GM19452 (cell line): ENCODE data around the gene TNF.

Experiments
- ATAC-seq: cut with Tn5 transposase; IDR thresholded peaks from one replicate; pipeline ENCODE4 v1.9.1; 2021; ENCODE audit not compliant: unreplicated experiment

TNF gene

DNA sequence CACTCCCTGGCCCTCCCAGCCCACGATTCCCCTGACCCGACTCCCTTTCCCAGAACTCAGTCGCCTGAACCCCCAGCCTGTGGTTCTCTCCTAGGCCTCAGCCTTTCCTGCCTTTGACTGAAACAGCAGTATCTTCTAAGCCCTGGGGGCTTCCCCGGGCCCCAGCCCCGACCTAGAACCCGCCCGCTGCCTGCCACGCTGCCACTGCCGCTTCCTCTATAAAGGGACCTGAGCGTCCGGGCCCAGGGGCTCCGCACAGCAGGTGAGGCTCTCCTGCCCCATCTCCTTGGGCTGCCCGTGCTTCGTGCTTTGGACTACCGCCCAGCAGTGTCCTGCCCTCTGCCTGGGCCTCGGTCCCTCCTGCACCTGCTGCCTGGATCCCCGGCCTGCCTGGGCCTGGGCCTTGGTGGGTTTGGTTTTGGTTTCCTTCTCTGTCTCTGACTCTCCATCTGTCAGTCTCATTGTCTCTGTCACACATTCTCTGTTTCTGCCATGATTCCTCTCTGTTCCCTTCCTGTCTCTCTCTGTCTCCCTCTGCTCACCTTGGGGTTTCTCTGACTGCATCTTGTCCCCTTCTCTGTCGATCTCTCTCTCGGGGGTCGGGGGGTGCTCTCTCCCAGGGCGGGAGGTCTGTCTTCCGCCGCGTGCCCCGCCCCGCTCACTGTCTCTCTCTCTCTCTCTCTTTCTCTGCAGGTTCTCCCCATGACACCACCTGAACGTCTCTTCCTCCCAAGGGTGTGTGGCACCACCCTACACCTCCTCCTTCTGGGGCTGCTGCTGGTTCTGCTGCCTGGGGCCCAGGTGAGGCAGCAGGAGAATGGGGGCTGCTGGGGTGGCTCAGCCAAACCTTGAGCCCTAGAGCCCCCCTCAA is 3.1 kb upstream of the TNF start, which contains the start of gene LTA:
Gene LTA, plus strand, starts transcription at position 249 of the 871 bp plus-strand sequence. Its CDS starts 454 bp downstream, at position 703.
- peak; percentile 49 for ATAC-seq

DNA sequence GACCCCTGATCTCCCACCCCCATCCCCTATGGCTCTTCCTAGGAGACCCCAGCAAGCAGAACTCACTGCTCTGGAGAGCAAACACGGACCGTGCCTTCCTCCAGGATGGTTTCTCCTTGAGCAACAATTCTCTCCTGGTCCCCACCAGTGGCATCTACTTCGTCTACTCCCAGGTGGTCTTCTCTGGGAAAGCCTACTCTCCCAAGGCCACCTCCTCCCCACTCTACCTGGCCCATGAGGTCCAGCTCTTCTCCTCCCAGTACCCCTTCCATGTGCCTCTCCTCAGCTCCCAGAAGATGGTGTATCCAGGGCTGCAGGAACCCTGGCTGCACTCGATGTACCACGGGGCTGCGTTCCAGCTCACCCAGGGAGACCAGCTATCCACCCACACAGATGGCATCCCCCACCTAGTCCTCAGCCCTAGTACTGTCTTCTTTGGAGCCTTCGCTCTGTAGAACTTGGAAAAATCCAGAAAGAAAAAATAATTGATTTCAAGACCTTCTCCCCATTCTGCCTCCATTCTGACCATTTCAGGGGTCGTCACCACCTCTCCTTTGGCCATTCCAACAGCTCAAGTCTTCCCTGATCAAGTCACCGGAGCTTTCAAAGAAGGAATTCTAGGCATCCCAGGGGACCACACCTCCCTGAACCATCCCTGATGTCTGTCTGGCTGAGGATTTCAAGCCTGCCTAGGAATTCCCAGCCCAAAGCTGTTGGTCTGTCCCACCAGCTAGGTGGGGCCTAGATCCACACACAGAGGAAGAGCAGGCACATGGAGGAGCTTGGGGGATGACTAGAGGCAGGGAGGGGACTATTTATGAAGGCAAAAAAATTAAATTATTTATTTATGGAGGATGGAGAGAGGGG is 1.9 kb upstream of the TNF start:
- no peak for ATAC-seq

DNA sequence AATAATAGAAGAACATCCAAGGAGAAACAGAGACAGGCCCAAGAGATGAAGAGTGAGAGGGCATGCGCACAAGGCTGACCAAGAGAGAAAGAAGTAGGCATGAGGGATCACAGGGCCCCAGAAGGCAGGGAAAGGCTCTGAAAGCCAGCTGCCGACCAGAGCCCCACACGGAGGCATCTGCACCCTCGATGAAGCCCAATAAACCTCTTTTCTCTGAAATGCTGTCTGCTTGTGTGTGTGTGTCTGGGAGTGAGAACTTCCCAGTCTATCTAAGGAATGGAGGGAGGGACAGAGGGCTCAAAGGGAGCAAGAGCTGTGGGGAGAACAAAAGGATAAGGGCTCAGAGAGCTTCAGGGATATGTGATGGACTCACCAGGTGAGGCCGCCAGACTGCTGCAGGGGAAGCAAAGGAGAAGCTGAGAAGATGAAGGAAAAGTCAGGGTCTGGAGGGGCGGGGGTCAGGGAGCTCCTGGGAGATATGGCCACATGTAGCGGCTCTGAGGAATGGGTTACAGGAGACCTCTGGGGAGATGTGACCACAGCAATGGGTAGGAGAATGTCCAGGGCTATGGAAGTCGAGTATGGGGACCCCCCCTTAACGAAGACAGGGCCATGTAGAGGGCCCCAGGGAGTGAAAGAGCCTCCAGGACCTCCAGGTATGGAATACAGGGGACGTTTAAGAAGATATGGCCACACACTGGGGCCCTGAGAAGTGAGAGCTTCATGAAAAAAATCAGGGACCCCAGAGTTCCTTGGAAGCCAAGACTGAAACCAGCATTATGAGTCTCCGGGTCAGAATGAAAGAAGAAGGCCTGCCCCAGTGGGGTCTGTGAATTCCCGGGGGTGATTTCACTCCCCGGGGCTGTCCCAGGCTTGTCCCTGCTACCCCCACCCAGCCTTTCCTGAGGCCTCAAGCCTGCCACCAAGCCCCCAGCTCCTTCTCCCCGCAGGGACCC is 981 bp upstream of the TNF start:
- ATAC-seq, result no peak

DNA sequence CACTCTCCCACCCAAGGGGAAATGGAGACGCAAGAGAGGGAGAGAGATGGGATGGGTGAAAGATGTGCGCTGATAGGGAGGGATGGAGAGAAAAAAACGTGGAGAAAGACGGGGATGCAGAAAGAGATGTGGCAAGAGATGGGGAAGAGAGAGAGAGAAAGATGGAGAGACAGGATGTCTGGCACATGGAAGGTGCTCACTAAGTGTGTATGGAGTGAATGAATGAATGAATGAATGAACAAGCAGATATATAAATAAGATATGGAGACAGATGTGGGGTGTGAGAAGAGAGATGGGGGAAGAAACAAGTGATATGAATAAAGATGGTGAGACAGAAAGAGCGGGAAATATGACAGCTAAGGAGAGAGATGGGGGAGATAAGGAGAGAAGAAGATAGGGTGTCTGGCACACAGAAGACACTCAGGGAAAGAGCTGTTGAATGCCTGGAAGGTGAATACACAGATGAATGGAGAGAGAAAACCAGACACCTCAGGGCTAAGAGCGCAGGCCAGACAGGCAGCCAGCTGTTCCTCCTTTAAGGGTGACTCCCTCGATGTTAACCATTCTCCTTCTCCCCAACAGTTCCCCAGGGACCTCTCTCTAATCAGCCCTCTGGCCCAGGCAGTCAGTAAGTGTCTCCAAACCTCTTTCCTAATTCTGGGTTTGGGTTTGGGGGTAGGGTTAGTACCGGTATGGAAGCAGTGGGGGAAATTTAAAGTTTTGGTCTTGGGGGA is 754 bp downstream of the TNF start:
- no peak for ATAC-seq

DNA sequence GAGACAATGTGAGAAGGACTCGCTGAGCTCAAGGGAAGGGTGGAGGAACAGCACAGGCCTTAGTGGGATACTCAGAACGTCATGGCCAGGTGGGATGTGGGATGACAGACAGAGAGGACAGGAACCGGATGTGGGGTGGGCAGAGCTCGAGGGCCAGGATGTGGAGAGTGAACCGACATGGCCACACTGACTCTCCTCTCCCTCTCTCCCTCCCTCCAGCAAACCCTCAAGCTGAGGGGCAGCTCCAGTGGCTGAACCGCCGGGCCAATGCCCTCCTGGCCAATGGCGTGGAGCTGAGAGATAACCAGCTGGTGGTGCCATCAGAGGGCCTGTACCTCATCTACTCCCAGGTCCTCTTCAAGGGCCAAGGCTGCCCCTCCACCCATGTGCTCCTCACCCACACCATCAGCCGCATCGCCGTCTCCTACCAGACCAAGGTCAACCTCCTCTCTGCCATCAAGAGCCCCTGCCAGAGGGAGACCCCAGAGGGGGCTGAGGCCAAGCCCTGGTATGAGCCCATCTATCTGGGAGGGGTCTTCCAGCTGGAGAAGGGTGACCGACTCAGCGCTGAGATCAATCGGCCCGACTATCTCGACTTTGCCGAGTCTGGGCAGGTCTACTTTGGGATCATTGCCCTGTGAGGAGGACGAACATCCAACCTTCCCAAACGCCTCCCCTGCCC is 1.7 kb downstream of the TNF start:
- ATAC-seq, result no peak

DNA sequence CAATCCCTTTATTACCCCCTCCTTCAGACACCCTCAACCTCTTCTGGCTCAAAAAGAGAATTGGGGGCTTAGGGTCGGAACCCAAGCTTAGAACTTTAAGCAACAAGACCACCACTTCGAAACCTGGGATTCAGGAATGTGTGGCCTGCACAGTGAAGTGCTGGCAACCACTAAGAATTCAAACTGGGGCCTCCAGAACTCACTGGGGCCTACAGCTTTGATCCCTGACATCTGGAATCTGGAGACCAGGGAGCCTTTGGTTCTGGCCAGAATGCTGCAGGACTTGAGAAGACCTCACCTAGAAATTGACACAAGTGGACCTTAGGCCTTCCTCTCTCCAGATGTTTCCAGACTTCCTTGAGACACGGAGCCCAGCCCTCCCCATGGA is 2.2 kb downstream of the TNF start:
- ATAC-seq, result no peak

DNA sequence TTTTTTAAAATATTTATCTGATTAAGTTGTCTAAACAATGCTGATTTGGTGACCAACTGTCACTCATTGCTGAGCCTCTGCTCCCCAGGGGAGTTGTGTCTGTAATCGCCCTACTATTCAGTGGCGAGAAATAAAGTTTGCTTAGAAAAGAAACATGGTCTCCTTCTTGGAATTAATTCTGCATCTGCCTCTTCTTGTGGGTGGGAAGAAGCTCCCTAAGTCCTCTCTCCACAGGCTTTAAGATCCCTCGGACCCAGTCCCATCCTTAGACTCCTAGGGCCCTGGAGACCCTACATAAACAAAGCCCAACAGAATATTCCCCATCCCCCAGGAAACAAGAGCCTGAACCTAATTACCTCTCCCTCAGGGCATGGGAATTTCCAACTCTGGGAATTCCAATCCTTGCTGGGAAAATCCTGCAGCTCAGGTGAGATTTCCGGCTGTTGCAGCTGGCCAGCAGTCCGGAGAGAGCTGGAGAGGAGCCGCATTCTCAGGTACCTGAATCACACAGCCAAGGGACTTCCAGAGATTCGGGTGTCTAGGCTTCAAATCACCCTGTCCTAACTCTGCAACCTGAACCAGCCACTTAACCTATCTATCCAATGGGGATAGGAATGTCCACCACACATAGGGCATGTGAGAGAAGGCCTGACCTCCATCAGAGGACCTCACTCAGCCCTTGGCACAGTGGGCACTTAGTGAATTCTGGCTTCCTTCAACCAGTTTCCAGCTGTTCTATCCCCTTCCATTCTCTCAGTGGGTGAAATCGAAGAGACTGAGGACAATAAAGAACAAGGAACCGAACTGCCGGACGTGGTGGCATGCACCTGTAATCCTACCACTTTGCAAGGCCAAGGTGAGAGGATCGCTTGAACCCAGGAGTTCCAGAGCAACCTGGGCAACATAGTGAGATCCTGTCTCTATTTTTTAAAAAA is 3.1 kb downstream of the TNF start:
- no peak for ATAC-seq

DNA sequence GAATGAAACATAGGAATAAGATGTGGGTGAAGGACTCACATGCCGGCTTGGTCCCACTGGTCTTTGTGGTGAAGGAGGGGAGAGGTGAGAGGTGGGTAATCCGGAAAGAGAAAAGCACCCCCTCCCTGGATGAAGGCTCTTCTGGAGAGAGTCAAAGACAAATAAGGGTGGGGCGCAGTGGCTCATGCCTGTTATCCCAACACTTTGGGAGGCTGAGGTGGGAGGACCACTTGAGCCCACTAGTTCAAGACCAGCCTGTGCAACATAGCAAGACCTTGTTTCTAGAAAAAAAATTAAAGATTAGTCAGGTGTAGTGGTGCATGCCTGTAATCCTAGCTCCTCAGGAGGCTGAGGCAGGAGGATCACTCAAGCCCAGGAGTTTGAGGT is 3.7 kb downstream of the TNF start:
- ATAC-seq, result no peak

DNA sequence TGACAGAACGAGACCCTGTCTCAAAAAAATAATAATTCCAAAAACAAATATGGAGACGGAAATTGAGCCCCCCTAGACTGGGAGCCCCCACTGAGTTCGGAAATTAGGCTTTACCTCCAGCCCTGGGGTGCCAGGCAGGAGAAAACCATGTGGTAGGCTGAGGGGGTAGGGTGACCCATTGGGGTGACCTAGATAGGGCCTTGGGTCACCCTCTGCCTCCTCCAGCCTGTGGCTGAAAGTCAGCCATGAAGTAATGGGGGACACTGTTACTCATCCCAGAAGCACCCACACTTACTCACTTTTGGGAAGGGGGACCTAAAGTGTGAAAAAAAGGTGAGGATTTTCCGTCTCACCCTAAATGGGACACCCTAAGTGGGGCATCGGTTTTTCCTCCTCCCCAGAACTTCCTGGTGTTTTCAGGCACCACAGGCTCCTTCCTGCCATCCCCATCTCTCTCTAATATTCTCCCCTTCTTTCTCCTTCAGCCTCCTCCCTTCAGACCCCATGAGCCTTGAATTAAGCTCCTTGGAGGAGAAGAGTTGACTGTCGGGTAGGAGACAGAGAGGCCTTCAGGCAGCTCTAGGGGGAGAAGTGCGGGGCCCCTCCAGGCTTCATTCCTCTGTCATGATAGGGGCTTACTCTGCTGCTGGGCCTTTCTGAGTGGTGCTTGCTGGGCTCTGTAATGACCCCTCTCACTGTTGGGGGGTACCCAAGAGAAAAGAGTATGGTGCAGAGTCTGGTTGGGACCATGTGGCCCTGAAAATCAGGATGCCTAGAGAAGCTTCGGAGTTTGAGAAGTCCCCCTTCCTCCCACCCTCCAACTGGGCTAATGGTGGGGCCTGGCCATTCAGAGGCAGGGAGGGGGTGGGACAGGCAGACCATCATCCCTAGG is 4.4 kb downstream of the TNF start:
- no peak for ATAC-seq

DNA sequence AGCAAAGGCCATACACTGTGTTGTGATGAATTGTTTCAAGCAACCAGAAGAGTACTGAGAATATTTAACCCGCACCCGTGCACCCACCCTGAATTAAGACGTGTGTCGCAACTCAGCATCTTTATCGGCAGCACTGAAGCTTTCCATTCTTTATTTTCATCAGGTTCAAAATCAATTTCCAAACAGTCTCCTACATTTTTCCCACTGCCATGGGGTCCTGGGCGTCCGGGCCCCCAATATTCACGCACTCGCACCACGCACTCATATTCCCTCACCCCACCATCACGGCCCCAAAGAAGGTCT is 5.0 kb downstream of the TNF start:
- ATAC-seq, result no peak

DNA sequence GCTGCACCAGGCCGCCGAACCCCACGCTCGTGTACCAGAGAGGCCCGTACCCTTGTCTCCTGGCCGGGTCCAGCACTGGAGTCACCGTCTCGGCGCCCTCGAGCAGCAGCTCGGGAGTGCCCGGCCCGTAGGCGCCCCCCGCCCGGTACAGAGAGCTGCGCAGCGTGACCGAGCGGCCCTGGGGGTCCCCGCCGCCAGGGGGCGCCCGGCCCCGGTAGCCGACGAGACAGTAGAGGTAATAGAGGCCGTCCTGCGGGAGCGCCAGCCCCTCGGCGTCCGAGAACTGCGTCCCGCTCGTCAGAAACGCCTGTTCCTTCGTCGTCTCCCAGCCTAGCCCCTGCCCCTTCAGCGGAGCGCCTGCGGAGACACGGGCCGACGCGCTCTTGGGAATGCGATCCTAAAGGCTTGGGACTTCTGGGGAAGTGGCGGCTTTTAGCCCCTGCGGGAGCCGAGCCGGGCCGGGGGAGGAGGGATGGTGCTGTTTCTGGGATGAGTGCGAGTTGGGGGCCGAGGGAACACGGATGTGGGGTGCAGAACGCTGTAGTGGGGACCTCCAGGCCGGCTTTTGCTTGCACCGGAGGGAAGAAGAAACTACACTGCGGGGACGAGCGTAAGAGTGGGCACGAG is 5.6 kb downstream of the TNF start:
- ATAC-seq, result peak; percentile 70

DNA sequence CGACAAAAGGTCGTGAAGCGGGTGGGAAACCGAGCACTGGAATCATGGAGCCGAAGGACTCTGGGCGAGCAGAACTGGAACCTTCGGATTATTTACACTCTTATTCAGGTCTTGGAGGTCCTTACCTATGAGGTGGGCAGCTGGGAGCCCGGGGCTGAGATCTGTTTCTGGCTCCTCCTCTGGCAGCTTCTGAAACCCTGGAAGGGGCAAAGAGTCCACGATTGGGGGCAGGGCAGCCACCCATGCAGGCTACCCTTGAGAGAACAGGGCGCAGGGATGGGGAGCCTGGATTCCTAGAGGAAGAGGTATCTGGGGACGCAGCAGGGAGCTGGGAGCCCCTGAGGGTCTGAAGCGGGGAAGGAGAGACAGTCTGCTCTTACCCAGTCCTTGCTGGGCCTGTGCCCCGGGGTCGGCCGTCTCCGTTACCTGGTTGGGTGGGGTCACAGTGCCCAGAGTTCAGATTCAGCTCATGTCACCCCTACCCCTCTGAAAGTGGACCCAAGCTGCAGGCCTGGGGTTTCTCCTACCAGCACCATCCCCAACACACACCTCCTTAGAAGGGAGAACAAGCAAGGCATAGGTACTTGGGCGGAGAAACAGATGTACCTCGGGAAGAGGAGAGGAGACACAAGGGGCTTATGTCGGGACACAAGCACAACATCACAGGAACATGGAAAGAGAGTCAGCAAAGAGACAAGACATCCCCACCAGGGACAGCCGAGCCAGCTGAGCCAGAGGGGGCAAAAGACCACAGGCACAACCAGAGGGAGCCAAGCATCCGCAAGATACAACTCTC is 6.3 kb downstream of the TNF start:
- ATAC-seq, result no peak

DNA sequence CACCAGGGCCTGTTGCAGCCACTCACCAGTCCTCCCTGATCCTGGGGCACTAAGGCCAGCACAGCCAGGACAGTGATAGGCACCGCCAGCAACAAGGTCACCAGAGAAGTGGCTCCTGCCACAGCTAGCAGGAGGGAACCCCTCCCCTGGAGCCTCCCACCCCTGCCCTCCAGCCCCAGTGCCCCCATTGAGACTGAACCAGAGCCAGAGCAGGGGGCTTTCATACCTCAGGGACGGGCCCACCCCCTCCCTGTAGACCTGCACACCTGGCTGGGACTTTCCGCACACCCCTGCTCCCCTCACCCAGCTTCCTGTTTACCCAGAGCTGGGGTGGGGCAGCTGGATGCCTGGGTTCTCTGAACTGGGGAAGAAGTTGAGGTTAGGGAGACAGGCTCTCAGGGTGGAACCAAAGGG is 6.9 kb downstream of the TNF start, which contains the start of gene LTB:
Gene LTB, minus strand, starts transcription at position 195 of the 414 bp plus-strand sequence. Its CDS starts 7 bp downstream, at position 188.
- ATAC-seq, result no peak

DNA sequence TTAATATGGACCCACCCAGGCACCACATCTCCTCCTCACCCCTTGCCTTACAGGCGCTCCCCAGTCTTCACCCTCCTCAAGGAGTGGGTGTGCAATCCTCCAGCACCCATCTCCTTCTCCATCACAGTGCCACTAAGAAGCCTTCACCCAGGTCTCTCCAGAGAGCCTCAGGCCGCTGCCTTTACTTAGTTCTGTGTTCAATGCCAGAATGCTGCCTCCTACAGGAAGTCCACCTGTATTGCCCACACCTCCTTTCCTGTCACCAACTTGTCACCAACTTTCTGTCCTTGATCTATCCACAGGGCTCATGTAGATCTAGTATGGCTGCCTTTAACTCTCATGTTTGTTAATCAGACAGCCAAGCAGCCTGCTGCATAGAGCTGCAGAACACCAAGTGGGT is 10.1 kb downstream of the TNF start:
- no peak for ATAC-seq

DNA sequence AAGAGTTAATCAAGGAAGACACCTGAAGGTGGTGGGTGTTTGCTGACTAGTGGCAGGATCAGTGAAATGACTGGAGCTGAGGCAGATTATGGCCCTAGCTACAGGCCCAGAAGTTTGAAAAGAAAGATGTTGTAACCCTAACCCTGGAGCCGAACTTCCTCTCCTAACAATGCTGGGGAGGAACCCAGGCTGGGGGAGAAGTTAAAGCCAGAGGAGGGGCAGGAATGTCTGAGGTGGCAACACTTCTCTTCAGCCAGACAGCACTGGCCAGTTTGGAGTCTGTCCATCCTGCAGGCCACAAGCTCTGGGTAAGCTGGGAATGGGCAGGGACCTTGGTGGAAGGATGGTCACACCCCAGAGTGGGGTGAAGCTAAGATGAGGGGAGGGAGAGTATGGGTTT is 10.6 kb downstream of the TNF start, which contains the start of gene LST1:
Gene LST1, plus strand, starts transcription at position 270 of the 400 bp plus-strand sequence. CDS start 1,023 bp downstream, outside the sequence.
- ATAC-seq, result no peak

DNA sequence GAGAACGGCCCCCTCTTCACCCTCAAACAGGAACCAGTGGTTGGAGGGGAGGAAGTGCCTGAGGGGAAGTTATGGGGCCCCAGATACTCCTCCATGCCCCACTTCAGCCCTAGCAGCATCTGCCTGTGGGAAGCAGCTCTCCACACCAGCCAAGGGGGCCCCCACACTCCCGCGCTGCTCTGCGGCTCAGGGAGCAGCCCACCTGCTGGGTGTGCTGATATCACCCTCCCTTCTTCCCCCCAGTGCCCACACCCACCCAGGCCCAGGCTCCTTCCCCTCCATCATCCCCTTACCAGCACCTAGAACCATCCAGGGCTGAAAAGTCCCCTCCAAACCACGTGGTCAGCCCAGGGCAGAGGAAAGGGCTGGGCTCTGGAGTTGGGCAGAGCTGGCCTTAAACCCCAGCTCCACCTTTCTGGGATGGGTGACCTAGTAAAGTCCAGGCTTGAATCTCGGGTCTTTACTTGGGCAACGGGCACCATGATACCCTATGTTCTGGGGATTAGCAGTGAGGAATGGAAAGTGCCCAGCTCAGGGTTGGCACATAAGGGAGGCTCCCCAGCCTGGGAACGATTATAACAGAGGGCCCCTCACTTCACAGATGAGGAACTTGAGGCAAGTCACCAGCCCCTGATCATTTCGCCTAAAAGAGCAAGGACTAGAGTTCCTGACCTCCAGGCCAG is 11.4 kb downstream of the TNF start:
- ATAC-seq, result no peak
